K562 (cell line): ENCODE results near the gene UBR4.

Experiments
- NBN ChIP-seq: fragments of 450-650 bp; IDR thresholded peaks from 2 replicates; pipeline ENCODE4 v1.6.1; 2016; ENCODE audit warnings: low read depth, mild to moderate bottlenecking
- NONO ChIP-seq, 2 experiments: fragments of 200-400 bp in 1 of 2; fragments of 450-650 bp in 1 of 2; formaldehyde crosslinking in 1 of 2; IDR thresholded peaks; 2 replicates each; pipeline ENCODE4 v1.6.1; 2017; ENCODE audit warnings: low read depth in 2 of 2, mild to moderate bottlenecking in 2 of 2, moderate library complexity in 2 of 2, low read length in 1 of 2
- SRSF9 ChIP-seq: fragments of 200-400 bp; formaldehyde crosslinking; IDR thresholded peaks from 2 replicates; pipeline ENCODE4 v1.6.1; 2017; ENCODE audit warnings: low read depth, low read length, borderline replicate concordance
- TAF15 ChIP-seq: fragments of 200-400 bp; formaldehyde crosslinking; IDR thresholded peaks from 2 replicates; pipeline ENCODE4 v1.6.1; 2017; ENCODE audit warnings: mild to moderate bottlenecking, low read depth, low read length, moderate library complexity
- TARDBP ChIP-seq: fragments of 450-650 bp; IDR thresholded peaks from 2 replicates; pipeline ENCODE4 v1.6.1; 2016
- TCF3 ChIP-seq: sonication (generic); formaldehyde crosslinking; IDR thresholded peaks from 2 replicates; pipeline ENCODE4 v1.4.0; 2020; ENCODE audit warnings: mild to moderate bottlenecking, missing genetic modification reagents
- ZSCAN32 ChIP-seq: fragments of 450-650 bp; formaldehyde crosslinking; IDR thresholded peaks from 2 replicates; pipeline ENCODE4 v1.4.0; 2020; ENCODE audit warnings: mild to moderate bottlenecking, moderate library complexity
- TF ChIP-seq, protein P1 (sequence below): fragments of 250-450 bp; sonication (Bioruptor Pico); IDR thresholded peaks from 2 replicates; pipeline ENCODE4 v1.4.0; 2020; ENCODE audit warnings: mild to moderate bottlenecking, moderate library complexity
- TF ChIP-seq, protein P2 (sequence below), 3 experiments: IDR thresholded peaks in 2 of 3; conservative IDR thresholded peaks in 1 of 3; 2 replicates each; pipeline ENCODE4 v1.5.1; 2011 to 2012; ENCODE audit warnings: low read length in 3 of 3, mild to moderate bottlenecking in 3 of 3, control low read depth in 2 of 3, improper control_type of control experiment in 1 of 3, inconsistent platforms in 1 of 3, low read depth in 1 of 3, mixed read lengths in 1 of 3, moderate library complexity in 1 of 3; ENCODE audit not compliant: insufficient read depth in 2 of 3

DNA sequence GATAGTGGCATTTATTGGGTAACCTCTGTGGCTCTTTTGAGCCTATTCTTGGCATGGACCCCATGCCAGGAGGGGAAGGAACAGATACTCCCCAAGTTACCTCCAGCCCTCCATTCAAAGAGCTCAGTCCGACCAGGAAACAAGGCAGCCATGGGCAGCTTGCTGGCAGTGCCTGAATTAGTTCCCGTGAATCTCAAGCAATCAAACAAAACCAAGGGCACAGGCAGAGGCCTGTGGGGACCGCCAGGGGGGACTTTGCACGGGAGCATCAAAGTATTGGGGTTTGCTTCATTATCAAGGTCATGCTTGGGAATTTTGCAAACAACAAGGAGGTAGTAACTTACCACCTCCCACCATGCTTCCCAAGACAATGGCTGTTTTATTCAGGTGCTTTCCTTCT, 172.4 kb downstream of the UBR4 start:
- TF ChIP-seq TARDBP (no peak), ZSCAN32 (no peak), TAF15 (no peak), SRSF9 (no peak), TCF3 (CRISPR knock-in tag) (no peak), NBN (no peak), NONO (IDR thresholded peaks at IDR 0.05; ENCODE audit: low read depth in 2 of 2, low read length in 1 of 2) (no peak)
- TF ChIP-seq, protein P1, sequence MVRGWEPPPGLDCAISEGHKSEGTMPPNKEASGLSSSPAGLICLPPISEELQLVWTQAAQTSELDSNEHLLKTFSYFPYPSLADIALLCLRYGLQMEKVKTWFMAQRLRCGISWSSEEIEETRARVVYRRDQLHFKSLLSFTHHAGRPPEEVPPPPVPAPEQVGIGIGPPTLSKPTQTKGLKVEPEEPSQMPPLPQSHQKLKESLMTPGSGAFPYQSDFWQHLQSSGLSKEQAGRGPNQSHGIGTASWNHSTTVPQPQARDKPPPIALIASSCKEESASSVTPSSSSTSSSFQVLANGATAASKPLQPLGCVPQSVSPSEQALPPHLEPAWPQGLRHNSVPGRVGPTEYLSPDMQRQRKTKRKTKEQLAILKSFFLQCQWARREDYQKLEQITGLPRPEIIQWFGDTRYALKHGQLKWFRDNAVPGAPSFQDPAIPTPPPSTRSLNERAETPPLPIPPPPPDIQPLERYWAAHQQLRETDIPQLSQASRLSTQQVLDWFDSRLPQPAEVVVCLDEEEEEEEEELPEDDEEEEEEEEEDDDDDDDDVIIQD (CRISPR knock-in tag): no peak
- TF ChIP-seq, protein P2, sequence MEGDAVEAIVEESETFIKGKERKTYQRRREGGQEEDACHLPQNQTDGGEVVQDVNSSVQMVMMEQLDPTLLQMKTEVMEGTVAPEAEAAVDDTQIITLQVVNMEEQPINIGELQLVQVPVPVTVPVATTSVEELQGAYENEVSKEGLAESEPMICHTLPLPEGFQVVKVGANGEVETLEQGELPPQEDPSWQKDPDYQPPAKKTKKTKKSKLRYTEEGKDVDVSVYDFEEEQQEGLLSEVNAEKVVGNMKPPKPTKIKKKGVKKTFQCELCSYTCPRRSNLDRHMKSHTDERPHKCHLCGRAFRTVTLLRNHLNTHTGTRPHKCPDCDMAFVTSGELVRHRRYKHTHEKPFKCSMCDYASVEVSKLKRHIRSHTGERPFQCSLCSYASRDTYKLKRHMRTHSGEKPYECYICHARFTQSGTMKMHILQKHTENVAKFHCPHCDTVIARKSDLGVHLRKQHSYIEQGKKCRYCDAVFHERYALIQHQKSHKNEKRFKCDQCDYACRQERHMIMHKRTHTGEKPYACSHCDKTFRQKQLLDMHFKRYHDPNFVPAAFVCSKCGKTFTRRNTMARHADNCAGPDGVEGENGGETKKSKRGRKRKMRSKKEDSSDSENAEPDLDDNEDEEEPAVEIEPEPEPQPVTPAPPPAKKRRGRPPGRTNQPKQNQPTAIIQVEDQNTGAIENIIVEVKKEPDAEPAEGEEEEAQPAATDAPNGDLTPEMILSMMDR (IDR thresholded peaks at IDR 0.05 in 2 of 3, conservative IDR thresholded peaks at IDR 0.05 in 1 of 3; ENCODE audit: insufficient read depth in 2 of 3, low read depth in 1 of 3, low read length in 3 of 3): no peak
